Stimulated activated CD8-positive, alpha-beta memory T cell treated with anti-CD3 and anti-CD28 coated beads, Interleukin-4, amount 100 ng/mL, for 48 hours (primary cell): ENCODE measurements around the gene PLCB1.

ENCODE experiments used
- DNase-seq: peaks from one replicate; pipeline ENCODE4 v3.0.0-alpha.2; 2020

Gene PLCB1

GRCh38 chr20:8524101-8525016, 392.3 kb downstream of the PLCB1 start:
- DNase-seq, result no peak

DNA sequence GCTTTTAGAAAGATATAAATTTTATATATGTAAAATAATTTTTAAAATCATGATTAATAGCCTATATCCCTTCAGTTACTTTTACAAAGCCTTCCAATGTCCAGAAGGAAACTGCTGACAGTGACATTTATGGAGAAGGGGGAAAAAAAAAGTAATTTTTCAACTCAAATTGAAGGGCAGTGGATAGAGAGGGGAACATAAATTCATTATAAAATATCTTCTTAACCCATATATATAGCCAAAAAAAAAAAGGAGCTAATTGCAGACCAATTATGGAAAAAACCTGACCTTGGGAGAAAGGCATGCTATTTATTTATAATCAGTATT, 392.9 kb downstream of the PLCB1 start:
- DNase-seq, result no peak

GRCh38 chr20:8526610-8527009, 394.5 kb downstream of the PLCB1 start:
- no peak for DNase-seq

DNA sequence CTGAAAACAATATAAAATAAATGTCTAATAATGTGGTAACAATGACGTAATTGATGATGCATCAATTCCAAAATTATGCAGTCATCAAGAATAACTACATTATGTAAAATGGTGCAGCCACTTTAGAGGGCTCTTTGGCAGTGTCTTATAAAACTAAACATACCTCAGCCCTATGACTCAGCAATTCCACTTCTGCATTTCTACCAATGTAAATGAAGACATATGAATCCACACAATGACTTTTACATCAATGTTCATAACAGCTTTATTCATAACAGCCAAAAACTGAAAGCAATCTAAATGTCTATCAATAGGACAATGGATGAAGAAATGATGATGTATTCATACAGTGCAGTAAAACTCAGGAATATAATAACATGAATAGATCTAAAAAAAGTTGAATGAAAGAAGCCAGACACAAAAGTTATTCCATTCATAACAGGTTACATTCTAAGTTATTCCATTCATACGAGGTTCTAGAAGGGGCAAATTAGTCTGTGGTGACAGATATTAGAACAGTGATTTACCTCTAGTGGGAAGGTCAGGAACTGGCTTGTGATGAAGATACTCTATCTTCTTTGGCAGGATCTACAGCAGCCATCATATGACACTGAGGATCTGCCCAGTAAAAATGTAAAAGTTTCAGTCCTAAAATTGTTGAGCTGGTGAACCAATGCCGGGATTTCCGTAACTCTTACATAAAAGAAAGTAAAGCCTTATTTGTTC, 396.1 kb downstream of the PLCB1 start:
- no peak for DNase-seq

DNA sequence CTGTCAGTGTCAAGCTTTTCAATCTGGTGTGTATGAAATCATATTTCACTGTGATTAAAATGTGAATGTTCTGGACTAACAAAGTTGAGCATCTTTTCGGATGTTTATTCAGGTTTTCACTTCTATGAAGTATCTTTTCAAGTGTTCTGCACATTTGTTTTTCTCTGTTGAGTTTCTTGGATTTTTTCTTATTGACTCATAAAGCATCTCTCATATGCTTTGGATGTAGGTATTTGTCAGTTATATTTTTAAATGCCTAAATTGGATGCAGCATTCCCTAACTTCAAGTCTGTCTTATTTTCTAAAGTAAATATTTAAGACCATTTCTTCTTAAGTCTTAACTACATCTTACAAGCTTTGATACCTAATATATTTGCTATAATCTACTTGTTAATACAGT, 398.0 kb downstream of the PLCB1 start:
- DNase-seq, result no peak

GRCh38 chr20:8532169-8532568, 400.1 kb downstream of the PLCB1 start:
- no peak for DNase-seq

DNA sequence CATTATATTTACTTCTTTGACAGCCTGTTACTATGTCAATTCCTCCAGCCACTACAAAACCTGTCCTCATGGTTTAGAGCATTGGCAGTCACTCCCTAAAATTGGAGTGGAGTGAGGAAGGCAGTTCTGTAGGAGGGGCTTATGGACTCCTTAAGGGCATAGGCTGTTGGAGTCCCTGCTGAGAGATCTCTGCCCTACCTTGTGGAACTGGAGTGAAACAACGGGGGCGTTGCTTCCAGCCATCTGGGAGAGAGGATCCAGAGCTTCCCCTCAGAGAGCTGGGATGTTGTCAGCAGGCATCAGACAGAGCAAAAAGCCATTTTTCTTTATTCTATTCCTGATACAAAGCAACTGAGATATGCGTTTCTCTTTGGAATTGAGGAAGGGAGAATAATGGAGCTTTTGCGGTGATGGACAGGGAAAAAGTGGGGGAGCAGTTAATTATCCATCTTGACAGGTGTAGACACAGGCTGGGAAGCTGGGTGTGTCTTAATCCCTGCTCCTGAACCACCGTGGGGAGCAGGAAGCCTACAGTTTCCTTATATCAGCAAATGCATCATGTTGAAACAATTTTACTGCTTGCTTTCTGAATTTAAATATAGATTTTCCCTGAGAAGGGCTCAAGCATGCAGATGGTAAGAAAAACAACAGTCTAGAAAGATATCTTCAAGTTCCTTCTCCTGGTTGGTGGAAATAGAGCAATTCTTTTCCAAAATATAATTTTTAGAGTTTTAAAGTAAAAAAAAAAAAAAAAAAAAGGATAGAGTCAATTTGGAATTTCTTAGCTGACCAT, 402.5 kb downstream of the PLCB1 start:
- no peak for DNase-seq

- no peak for DNase-seq
These were observed 403.6 kb downstream of the PLCB1 start for GRCh38 chr20:8535403-8536261.

DNA sequence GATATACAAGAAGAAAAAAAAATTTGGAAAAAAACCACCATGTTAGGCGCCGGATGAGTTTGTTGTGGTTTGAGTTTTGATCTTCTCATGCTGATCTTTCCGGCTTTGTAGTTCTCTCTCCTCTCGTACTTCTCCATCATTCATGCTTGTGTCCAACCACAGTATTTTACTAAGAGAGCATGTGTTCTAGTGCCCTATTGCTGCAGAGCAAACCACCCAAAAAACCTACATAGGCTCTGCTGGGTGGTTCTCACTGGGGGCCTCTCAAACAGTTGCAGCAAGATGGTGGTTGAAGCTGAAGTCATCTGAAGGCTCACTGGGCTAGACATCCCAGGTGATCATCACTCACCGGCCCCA, 404.2 kb downstream of the PLCB1 start:
- no peak for DNase-seq

DNA sequence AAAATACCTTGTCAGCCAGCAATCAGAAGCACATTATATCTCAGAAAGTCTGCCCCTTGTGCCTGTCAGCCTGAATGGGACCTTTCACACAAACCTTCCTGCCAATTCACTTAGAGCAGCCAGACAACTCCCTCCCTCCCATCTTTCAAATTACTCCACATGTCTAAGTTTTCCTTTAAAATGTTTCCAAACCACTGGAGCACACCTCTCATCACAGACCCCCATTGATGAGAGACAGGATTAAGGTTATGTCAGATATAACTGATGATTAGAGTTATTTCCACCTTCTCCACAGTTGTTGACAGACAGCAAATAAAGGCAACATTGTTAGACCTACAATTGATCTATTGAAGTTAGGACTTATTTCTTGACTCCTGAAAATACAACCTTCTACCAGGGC, 408.4 kb downstream of the PLCB1 start:
- DNase-seq, result no peak

DNA sequence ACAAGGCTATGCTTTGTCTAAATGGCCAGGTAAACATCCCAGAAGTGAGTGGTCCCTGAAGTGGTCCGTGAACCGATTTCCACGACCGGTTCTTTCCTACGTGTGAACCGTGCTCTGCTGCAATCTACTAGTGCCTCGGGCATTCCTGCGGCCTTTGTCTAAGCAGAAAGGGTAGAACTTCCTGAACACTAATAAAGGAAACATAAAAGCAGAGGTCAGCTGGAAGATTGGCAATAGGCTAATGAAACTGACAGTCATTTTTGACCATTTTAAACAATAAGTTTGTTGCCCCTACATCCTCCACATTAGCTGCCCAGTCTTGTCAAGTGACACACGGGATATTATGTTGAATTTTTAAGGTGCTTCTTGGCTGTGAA, 410.0 kb downstream of the PLCB1 start:
- no peak for DNase-seq

DNA sequence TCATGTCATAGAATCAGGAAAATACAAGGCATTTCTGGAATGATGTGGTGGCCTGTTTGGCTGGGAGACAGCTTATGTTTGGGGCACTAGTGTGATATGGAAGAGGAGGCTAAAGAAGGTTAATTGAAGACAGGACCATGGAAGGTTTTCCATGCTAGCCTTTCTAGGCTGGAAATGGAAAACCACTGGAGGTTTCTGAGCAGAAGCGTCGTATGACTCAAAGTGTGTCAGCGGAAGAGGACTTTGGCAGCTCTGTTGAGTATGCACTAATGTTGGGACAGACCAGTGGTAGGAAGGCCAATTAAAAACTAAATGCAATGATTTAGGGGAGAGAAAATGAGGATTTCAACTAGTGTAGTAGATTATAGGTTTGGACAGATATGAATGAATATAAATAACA, 413.1 kb downstream of the PLCB1 start:
- DNase-seq, result no peak

GRCh38 chr20:8547035-8547650, 415.1 kb downstream of the PLCB1 start:
- DNase-seq, result no peak

GRCh38 chr20:8547968-8548588, 416.0 kb downstream of the PLCB1 start:
- no peak for DNase-seq

DNA sequence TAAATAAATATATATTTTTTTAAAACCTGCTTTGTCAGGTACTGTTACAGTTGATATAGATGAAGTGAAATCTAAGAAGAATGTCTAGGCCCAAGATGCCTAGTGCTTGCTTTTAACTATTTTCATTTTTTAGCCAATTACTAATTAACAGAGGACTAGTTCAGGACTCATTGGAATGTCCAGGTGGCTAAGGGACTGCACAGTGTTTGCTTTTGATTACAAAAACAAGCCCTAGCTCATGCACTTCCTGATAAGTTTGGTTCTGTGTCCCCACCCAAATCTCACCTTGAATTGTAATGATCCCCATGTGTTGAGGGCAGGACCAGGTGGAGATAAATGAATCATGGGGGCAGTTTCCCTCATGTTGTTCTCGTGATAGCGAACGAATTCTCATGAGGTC, 417.1 kb downstream of the PLCB1 start:
- DNase-seq, result no peak

GRCh38 chr20:8557711-8558110, 425.6 kb downstream of the PLCB1 start:
- DNase-seq, result no peak

GRCh38 chr20:8562356-8562755, 430.3 kb downstream of the PLCB1 start:
- no peak for DNase-seq

- no peak for DNase-seq
These were observed 436.0 kb downstream of the PLCB1 start for GRCh38 chr20:8568075-8568474.

GRCh38 chr20:8569766-8570165, 437.7 kb downstream of the PLCB1 start:
- no peak for DNase-seq

DNA sequence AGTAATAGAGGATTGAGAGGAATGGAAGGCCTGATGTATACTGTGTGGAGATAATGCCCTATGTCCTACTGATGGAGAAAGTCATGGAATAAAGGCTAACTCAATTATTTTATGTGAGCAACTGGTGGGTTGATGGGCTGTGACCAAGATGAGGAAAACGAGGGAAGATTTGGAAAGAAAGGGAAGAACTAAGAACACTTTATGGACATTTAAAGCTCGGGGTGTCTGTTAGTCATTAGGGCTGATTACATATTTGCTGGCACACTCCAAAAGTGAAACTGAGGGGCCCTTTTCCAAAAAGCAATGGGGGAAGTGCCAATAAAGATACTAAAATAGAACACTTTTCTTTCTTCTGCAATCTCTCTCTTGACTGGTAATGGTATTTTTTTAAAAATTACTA, 439.5 kb downstream of the PLCB1 start:
- DNase-seq, result no peak

DNA sequence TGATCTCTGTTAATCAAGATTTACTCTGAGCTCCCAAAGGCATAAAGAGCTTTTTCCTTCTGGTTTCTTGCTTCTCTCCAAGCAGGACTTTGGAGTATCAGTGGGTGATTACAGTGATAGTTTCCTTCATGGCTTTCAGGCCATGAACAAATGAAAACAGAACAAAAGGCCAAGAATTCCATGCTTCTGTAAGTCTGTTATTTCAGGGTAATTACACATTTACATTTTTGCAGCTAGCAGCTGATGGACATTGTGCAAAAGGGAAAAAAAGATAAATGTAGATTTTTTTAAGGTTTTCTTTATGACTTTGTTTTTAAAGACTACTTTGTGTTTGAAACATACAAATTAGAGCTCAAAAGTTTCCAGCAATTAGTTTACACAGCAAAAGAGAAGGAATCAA, 441.6 kb downstream of the PLCB1 start:
- no peak for DNase-seq

DNA sequence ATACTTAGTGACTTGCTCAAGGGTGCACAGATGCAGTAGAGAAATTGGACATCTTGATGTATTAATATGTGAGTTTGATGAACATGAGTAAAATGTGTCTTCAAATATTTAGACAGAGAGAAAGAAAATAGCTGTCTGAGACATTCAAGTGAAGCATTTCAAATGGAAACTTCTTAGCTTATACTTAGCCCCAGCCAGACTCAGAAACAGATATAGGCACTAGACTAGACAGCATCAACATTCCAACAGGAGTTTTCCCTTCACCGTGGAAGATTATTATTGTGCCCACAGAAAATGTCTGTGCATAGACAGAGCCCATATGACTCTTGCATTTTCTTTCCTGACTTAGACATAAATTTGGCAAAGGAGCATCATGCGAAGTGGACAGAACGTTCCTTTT, 443.0 kb downstream of the PLCB1 start:
- DNase-seq, result no peak
